Suprapubic skin (tissue), 3 donors: ENCODE data around the gene CCDC50.

ENCODE experiments used
- CTCF ChIP-seq, 2 donors: fragments of 200-600 bp in 1 of 2; fragments of 450-650 bp in 1 of 2; sonication (generic) in 1 of 2; IDR thresholded peaks; one replicate each; pipeline ENCODE4 v1.5.1; 2016 to 2019; ENCODE audit warnings: antibody characterized with exemption in 2 of 2, mild to moderate bottlenecking in 1 of 2, moderate library complexity in 1 of 2
- EP300 ChIP-seq: sonication (generic); formaldehyde crosslinking; IDR thresholded peaks from one replicate; pipeline ENCODE4 v1.6.1; 2017; ENCODE audit warnings: antibody characterized with exemption
- POLR2A ChIP-seq, 2 donors: fragments of 450-650 bp; IDR thresholded peaks; one replicate each; pipeline ENCODE4 v1.6.1; 2017; ENCODE audit warnings: antibody characterized with exemption in 2 of 2, mild to moderate bottlenecking in 2 of 2, moderate library complexity in 2 of 2

DNA sequence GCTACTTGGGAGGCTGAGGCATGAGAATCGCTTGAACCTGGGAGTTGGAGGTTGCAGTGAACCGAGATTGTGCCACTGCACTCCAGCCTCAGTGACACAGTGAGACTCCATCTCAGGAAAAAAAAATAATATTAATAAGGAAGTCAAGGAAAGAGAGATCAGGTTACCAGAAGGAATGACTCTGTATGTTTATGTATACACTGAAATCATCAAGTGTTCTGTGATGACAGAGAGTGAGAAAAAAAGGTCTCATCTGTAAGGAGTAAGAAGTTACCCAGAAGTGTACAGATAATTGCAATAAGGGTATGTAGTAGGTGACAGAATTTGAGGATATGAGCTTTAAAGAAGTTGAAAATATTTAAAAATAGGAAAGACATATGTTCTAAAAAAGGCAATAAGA lies 4.3 kb upstream of the CCDC50 start:
- TF ChIP-seq POLR2A (IDR thresholded peaks at IDR 0.05) (no peak), EP300 (no peak), CTCF (IDR thresholded peaks at IDR 0.05) (no peak)
